H1 (cell line): ENCODE results near the gene MPZL3. TPM values are rescaled to one million over a fixed set of nuclear protein-coding genes. Genes with fewer than 3 reads are reported as not detected.

Experiments
- CTCF ChIA-PET: fragments of 300-600 bp; sonication (Branson Sonifier 250); formaldehyde crosslinking; loops from one replicate; lab custom pipeline; 2021; ENCODE audit not compliant: partially characterized antibody; lab: Charles Lee
- POLR2A ChIA-PET: fragments of 300-600 bp; sonication (Branson Sonifier 250); formaldehyde crosslinking; loops from one replicate; lab custom pipeline; 2021; ENCODE audit warnings: inconsistent platforms; ENCODE audit not compliant: partially characterized antibody; lab: Charles Lee
- DNase-seq, 2 experiments: peaks; one replicate each; pipeline versions ENCODE4 v3.0.0 to v3.0.0-alpha.2; 2010 to 2022; ENCODE audit warnings: low spot score in 2 of 2, low read depth in 1 of 2, mixed read lengths in 1 of 2
- FAIRE-seq: peaks from 2 replicates; lab custom pipeline; 2011; peaks lifted over from hg19 to GRCh38; lab: Jason Lieb, UNC
- H2AFZ ChIP-seq: 2 replicates; pipeline ENCODE4 v1.8.1; 2012; ENCODE audit warnings: low read length, inconsistent platforms
- H2AK5ac ChIP-seq: 2 replicates; pipeline ENCODE4 v1.6.1; 2013; ENCODE audit warnings: low read depth, low read length
- H2BK120ac ChIP-seq: replicated peaks from 2 replicates; pipeline ENCODE3; 2013; ENCODE audit warnings: low read depth, low read length, inconsistent platforms
- H2BK12ac ChIP-seq: 2 replicates; pipeline ENCODE4 v1.6.1; 2013; ENCODE audit warnings: low read depth, low read length
- H2BK15ac ChIP-seq: 2 replicates; pipeline ENCODE4 v1.6.1; 2013; ENCODE audit warnings: low read length
- H2BK20ac ChIP-seq: 2 replicates; pipeline ENCODE4 v1.6.1; 2013; ENCODE audit warnings: low read length
- H2BK5ac ChIP-seq: 2 replicates; pipeline ENCODE4 v1.6.1; 2013; ENCODE audit warnings: low read depth, low read length
- H3K14ac ChIP-seq: 2 replicates; pipeline ENCODE4 v1.6.1; 2013; ENCODE audit warnings: inconsistent platforms; ENCODE audit not compliant: insufficient read length
- H3K18ac ChIP-seq: 2 replicates; pipeline ENCODE4 v1.6.1; 2013; ENCODE audit warnings: low read length; ENCODE audit errors: extremely low read depth
- H3K23ac ChIP-seq: 2 replicates; pipeline ENCODE4 v1.6.1; 2013; ENCODE audit warnings: inconsistent platforms; ENCODE audit not compliant: insufficient read length
- H3K23me2 ChIP-seq: 2 replicates; pipeline ENCODE4 v1.6.1; 2013; ENCODE audit warnings: low read depth, low read length
- H3K27ac ChIP-seq: 2 replicates; pipeline ENCODE4 v1.6.1; 2011; ENCODE audit warnings: low read depth, low read length, inconsistent platforms
- H3K27me3 ChIP-seq, 4 experiments: replicated peaks in 1 of 4; 1 replicate in 1 of 4; 2 replicates in 3 of 4; pipeline versions ENCODE4 v1.6.1 to v1.8.1; 2011 to 2013; ENCODE audit warnings: low read length in 3 of 4, mild to moderate bottlenecking in 3 of 4, inconsistent platforms in 2 of 4, mixed read lengths in 2 of 4, moderate library complexity in 1 of 4; ENCODE audit not compliant: control insufficient read depth in 3 of 4, insufficient read depth in 3 of 4; ENCODE audit errors: extremely low read depth in 1 of 4
- H3K36me3 ChIP-seq, 4 experiments: 2 replicates each; pipeline versions ENCODE4 v1.6.1 to v1.8.1; 2011 to 2013; ENCODE audit warnings: mild to moderate bottlenecking in 4 of 4, low read length in 3 of 4, moderate library complexity in 2 of 4, control low read depth in 1 of 4, inconsistent platforms in 1 of 4; ENCODE audit not compliant: insufficient read depth in 4 of 4, control insufficient read depth in 2 of 4
- H3K4ac ChIP-seq: replicated peaks from 2 replicates; pipeline ENCODE3; 2013; ENCODE audit warnings: low read length, low read depth, mixed read lengths, inconsistent platforms; ENCODE audit not compliant: insufficient read length
- H3K4me1 ChIP-seq, 4 experiments: replicated peaks in 1 of 4; 1 replicate in 1 of 4; 2 replicates in 3 of 4; pipeline versions ENCODE4 v1.6.1 to v1.8.1; 2011 to 2013; ENCODE audit warnings: low read length in 3 of 4, inconsistent platforms in 2 of 4, mixed read lengths in 1 of 4; ENCODE audit not compliant: insufficient read depth in 4 of 4, control insufficient read depth in 3 of 4
- H3K4me2 ChIP-seq, 2 experiments: 2 replicates each; pipeline versions ENCODE4 v1.6.1 to v1.8.1; 2011 to 2013; ENCODE audit warnings: low read depth in 2 of 2, low read length in 2 of 2, control low read depth in 1 of 2, inconsistent platforms in 1 of 2, mild to moderate bottlenecking in 1 of 2; ENCODE audit not compliant: insufficient read depth in 1 of 2
- H3K4me3 ChIP-seq, 4 experiments: fragments of 200-600, 300-600 bp in 1 of 4; sonication (generic), shearing (Covaris generic), sonication (Bioruptor Twin) in 1 of 4; 2 replicates each; pipeline versions ENCODE4 v1.5.1 to v1.8.1; 2011 to 2016; ENCODE audit warnings: low read length in 4 of 4, low read depth in 3 of 4, control low read depth in 2 of 4, inconsistent platforms in 2 of 4, mild to moderate bottlenecking in 2 of 4, mixed read lengths in 1 of 4, moderate library complexity in 1 of 4; ENCODE audit not compliant: insufficient read depth in 2 of 4; ENCODE audit errors: extremely low read depth in 1 of 4
- H3K56ac ChIP-seq: replicated peaks from 2 replicates; pipeline ENCODE3; 2013; ENCODE audit warnings: low read depth, mild to moderate bottlenecking, mixed read lengths, low read length, inconsistent platforms; ENCODE audit not compliant: insufficient read length
- H3K79me1 ChIP-seq: 2 replicates; pipeline ENCODE4 v1.6.1; 2013; ENCODE audit warnings: low read depth, low read length, control low read depth
- H3K79me2 ChIP-seq, 2 experiments: 2 replicates each; pipeline versions ENCODE4 v1.6.1 to v1.8.1; 2012 to 2013; ENCODE audit warnings: low read length in 2 of 2, mild to moderate bottlenecking in 2 of 2, inconsistent platforms in 1 of 2; ENCODE audit not compliant: insufficient read depth in 2 of 2, control insufficient read depth in 1 of 2
- H3K9ac ChIP-seq, 4 experiments: replicated peaks in 1 of 4; 1 replicate in 1 of 4; 2 replicates in 3 of 4; pipeline versions ENCODE4 v1.6.1 to v1.8.1; 2011 to 2013; ENCODE audit warnings: low read depth in 3 of 4, low read length in 3 of 4, control low read depth in 2 of 4, mild to moderate bottlenecking in 2 of 4, moderate library complexity in 2 of 4, inconsistent platforms in 1 of 4; ENCODE audit errors: extremely low read depth in 1 of 4
- H3K9me3 ChIP-seq, 2 experiments: 2 replicates each; pipeline versions ENCODE4 v1.6.1 to v1.8.1; 2012 to 2013; ENCODE audit warnings: mild to moderate bottlenecking in 2 of 2, moderate library complexity in 2 of 2, control low read depth in 1 of 2, inconsistent platforms in 1 of 2, low read depth in 1 of 2, low read length in 1 of 2, mixed read lengths in 1 of 2; ENCODE audit not compliant: insufficient read depth in 2 of 2
- H4K20me1 ChIP-seq, 2 experiments: replicated peaks in 1 of 2; 2 replicates each; pipeline versions ENCODE3 to v1.8.1; 2011 to 2013; ENCODE audit warnings: inconsistent platforms in 2 of 2, low read length in 2 of 2, mild to moderate bottlenecking in 1 of 2; ENCODE audit not compliant: insufficient read depth in 2 of 2, control insufficient read depth in 1 of 2
- H4K5ac ChIP-seq: 2 replicates; pipeline ENCODE4 v1.6.1; 2013; ENCODE audit warnings: low read length, low read depth, mixed read lengths, inconsistent platforms; ENCODE audit not compliant: insufficient read length
- H4K8ac ChIP-seq: 2 replicates; pipeline ENCODE4 v1.8.0; 2013; ENCODE audit warnings: mild to moderate bottlenecking, moderate library complexity, low read length, inconsistent platforms; ENCODE audit not compliant: insufficient read depth; ENCODE audit errors: extremely low read depth
- H4K91ac ChIP-seq: replicated peaks from 2 replicates; pipeline ENCODE3; 2013; ENCODE audit warnings: low read length, mixed read lengths, inconsistent platforms; ENCODE audit not compliant: insufficient read length
- CBX8 ChIP-seq: fragments of 300-800, 300-1000 bp; sonication (generic); IDR thresholded peaks from 2 replicates; pipeline ENCODE4 v1.7.1; 2016; ENCODE audit warnings: low read depth, low read length, borderline replicate concordance
- EZH2 ChIP-seq: fragments of 200-600 bp; sonication (generic); IDR thresholded peaks from 2 replicates; pipeline ENCODE4 v1.7.1; 2012; ENCODE audit warnings: low read depth, mild to moderate bottlenecking, moderate library complexity, low read length, inconsistent platforms; ENCODE audit not compliant: severe bottlenecking
- POU5F1 ChIP-seq: IDR thresholded peaks from 2 replicates; pipeline ENCODE4 v1.6.1; 2011; ENCODE audit warnings: low read depth, mild to moderate bottlenecking, low read length, moderate library complexity
- SIN3A ChIP-seq, 2 experiments: IDR thresholded peaks in 1 of 2; conservative IDR thresholded peaks in 1 of 2; 2 replicates each; pipeline ENCODE4 v1.6.1; 2011 to 2012; ENCODE audit warnings: low read length in 2 of 2, improper control_type of control experiment in 1 of 2, low read depth in 1 of 2, mild to moderate bottlenecking in 1 of 2
- SP4 ChIP-seq: IDR thresholded peaks from 2 replicates; pipeline ENCODE4 v1.6.1; 2012; ENCODE audit warnings: low read length, inconsistent platforms
- WGBS, 2 experiments: shearing (Covaris generic) in 1 of 2; methylation state at CpG; one replicate each; pipeline versions ENCODE4 v1.1.6 to v1.1.7; 2013 to 2015; ENCODE audit warnings: low lambda C conversion rate in 2 of 2, mixed read lengths in 2 of 2, inconsistent platforms in 1 of 2, low coverage in 1 of 2, missing lambda C conversion rate in 1 of 2; ENCODE audit not compliant: insufficient replicate concordance in 2 of 2, insufficient coverage in 1 of 2, insufficient read length in 1 of 2; ENCODE audit errors: extremely low coverage in 1 of 2, missing lambda C conversion rate in 1 of 2; 5-methylcytosine and 5-hydroxymethylcytosine counted together
- polyA plus RNA-seq, 7 experiments: library from polyadenylated mRNA; depleted of rRNA in 3 of 7; stranded (reverse) in 5 of 7; unstranded in 2 of 7; fragments of >200 nt in 5 of 7; fragments of 200-250 nt in 2 of 7; gene quantifications; 1 replicate in 5 of 7; 2 replicates in 1 of 7; 4 replicates in 1 of 7; pipeline versions ENCODE4 v1.2.1 to v1.2.3, GENCODE V29; 2011 to 2013; ENCODE audit warnings: missing spikeins in 2 of 7, mixed read lengths in 2 of 7
- total RNA-seq: library from RNA; stranded (reverse); fragmentation: NEBNext Ultra II Directional; extraction: Animal tissue kit (Norgen Biotek cat#: 25700); gene quantifications from 2 replicates; pipeline ENCODE4 v1.2.1, GENCODE V29; 2021

MPZL3 gene
- total and polyA plus RNA-seq, 2 of the 8 experiments (the other 6 are each of a cell fraction or from before 2014, with no cell fraction given): 1.1 to 3.9 TPM

- Histone ChIP-seq H4K20me1 (no peaks in the 10 kb centered on the region), H3K4me2 (no peak overlapping the region), H2AK5ac (no peak overlapping the region), H4K5ac (no peak overlapping the region), H3K23ac (no peak overlapping the region), H2BK12ac (no peak overlapping the region), H3K9ac (no peak overlapping the region), H3K56ac (no peak overlapping the region), H3K9me3 (no peaks in the 10 kb centered on the region), H3K4ac (no peak overlapping the region), H4K91ac (no peak overlapping the region), H3K27ac (no peak overlapping the region), H3K18ac (no peak overlapping the region), H2BK5ac (no peak overlapping the region), H3K23me2 (no peaks in the 10 kb centered on the region), H3K4me1 (no peaks in the 10 kb centered on the region), H3K79me1 (no peaks in the 10 kb centered on the region), H2BK120ac (no peak overlapping the region), H3K79me2 (no peaks in the 10 kb centered on the region), H3K27me3 (no peaks in the 10 kb centered on the region; a peak in 1 of 7 replicates), H2AFZ (no peak overlapping the region), H2BK15ac (no peak overlapping the region), H2BK20ac (no peak overlapping the region), H3K4me3 (no peak overlapping the region), H3K36me3 (no peaks in the 10 kb centered on the region), H4K8ac (no peak overlapping the region), H3K14ac (no peak overlapping the region)
- CTCF ChIA-PET: interaction anchor here (1.5 to 4.5 kb wide), 2 partner anchors 9 to 115 kb away, joined by 3 to 29 read pairs; no protein-coding TSS in a partner anchor
- WGBS, 2 experiments: 77% methylated on average over 1 of the region's 1 CpG; no CpG with 5 or more reads in 1 of the 2 experiments
- POLR2A ChIA-PET: no interaction called here
- FAIRE-seq (no peak), DNase-seq (no peak)
- TF ChIP-seq EZH2: no peak
- TF ChIP-seq POU5F1: no peak
- no peak for TF ChIP-seq CBX8
- no peak for TF ChIP-seq SP4
- TF ChIP-seq SIN3A (conservative IDR thresholded peaks at IDR 0.05 in 1 of 2, IDR thresholded peaks at IDR 0.05 in 1 of 2; ENCODE audit: low read depth in 1 of 2, low read length in 2 of 2): no peak
Observed at GRCh38 chr11:118287006-118287405, 34.8 kb upstream of the MPZL3 start.
